ENCODE results near the gene TRIM59. TPM values are rescaled to one million over a fixed set of nuclear protein-coding genes. Genes with fewer than 3 reads are reported as not detected.

The TRIM59 gene
- total RNA-seq, 1 experiment from 2014 or later, result 20.8 TPM

DNA sequence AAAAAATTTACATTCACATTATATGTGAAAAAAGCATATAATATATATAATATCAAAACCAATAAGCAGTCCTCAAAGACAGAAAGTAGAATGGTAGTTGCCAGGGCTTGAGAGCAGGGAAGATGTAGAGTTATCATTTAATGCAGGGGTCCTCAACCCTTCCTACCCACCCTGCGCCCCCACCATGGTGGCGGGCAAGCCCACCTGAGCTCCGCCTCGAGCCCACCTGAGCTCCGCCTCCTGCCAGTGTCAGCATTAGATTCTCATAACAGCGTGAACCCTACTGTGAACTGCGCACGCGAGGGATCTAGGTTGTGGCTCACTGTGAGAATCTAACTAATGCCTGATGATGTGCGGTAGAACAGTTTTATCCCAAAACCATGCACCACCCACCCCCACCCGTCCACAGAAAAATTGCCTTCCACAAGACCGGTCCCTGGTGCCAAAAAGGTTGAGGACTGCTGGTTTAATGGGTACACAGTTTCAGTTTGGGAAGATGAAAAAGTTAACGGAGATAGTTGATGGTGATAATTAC, 3.0 kb downstream of the TRIM59 start:
- intact Hi-C loops (cut with micrococcal nuclease; ENCODE audit: unreplicated experiment), result loop anchor here (5.0 to 10.0 kb wide), 2 partner anchors 44 to 498 kb away; no protein-coding TSS in a partner anchor
- CTCF ChIA-PET, result no interaction called here
- Mint-ChIP-seq H3K27me3 (ENCODE audit: unreplicated experiment) (no peaks in the 10 kb centered on the region), H3K9me3 (ENCODE audit: low read depth, unreplicated experiment) (peaks cover 2% of the 10 kb centered on the region), H3K4me1 (ENCODE audit: low read depth, unreplicated experiment) (peaks cover 45% of the 10 kb centered on the region), H3K4me3 (ENCODE audit: low read depth, unreplicated experiment) (no peak overlapping the region), H3K27ac (ENCODE audit: unreplicated experiment) (no peak overlapping the region), H3K36me3 (ENCODE audit: insufficient read depth, unreplicated experiment) (peaks cover 44% of the 10 kb centered on the region)
- no peak for DNase-seq
- TF ChIP-seq, protein P1, sequence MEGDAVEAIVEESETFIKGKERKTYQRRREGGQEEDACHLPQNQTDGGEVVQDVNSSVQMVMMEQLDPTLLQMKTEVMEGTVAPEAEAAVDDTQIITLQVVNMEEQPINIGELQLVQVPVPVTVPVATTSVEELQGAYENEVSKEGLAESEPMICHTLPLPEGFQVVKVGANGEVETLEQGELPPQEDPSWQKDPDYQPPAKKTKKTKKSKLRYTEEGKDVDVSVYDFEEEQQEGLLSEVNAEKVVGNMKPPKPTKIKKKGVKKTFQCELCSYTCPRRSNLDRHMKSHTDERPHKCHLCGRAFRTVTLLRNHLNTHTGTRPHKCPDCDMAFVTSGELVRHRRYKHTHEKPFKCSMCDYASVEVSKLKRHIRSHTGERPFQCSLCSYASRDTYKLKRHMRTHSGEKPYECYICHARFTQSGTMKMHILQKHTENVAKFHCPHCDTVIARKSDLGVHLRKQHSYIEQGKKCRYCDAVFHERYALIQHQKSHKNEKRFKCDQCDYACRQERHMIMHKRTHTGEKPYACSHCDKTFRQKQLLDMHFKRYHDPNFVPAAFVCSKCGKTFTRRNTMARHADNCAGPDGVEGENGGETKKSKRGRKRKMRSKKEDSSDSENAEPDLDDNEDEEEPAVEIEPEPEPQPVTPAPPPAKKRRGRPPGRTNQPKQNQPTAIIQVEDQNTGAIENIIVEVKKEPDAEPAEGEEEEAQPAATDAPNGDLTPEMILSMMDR (IDR thresholded peaks at IDR 0.05; ENCODE audit: unreplicated experiment), result no peak
- BruUV-seq (replicated peaks), result no TSS peak

DNA sequence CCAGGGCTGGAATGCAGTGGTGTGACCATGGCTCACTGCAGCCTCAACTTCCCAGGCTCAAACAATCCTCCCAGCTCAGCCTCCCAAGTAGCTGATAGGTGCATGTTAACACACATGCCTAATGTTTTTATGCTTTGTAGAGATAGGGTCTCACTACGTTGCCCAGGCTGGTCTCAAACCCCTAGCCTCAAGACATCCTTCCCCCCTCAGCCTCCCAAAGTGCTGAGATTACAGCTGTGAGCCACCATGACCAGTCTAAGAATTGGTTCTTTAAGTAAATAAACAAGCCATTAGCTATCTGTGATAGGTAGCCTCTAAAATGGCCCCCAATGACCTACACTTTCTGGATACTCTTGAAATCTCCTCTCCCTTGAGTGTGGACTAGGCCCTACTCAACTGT, 3.7 kb downstream of the TRIM59 start:
- Mint-ChIP-seq H3K4me3 (ENCODE audit: low read depth, unreplicated experiment) (no peak overlapping the region), H3K36me3 (ENCODE audit: insufficient read depth, unreplicated experiment) (peaks cover 47% of the 10 kb centered on the region), H3K9me3 (ENCODE audit: low read depth, unreplicated experiment) (peaks cover 2% of the 10 kb centered on the region), H3K27me3 (ENCODE audit: unreplicated experiment) (no peaks in the 10 kb centered on the region), H3K4me1 (ENCODE audit: low read depth, unreplicated experiment) (peaks cover 44% of the 10 kb centered on the region), H3K27ac (ENCODE audit: unreplicated experiment) (no peak overlapping the region)
- TF ChIP-seq, protein P1 (IDR thresholded peaks at IDR 0.05; ENCODE audit: unreplicated experiment), result no peak
- DNase-seq, result no peak
- intact Hi-C loops (cut with micrococcal nuclease; ENCODE audit: unreplicated experiment), result loop anchor here (5.0 to 10.0 kb wide), 2 partner anchors 44 to 499 kb away; no protein-coding TSS in a partner anchor
- CTCF ChIA-PET, result interaction anchor here (0.7 kb wide), 1 partner anchor 47 kb away, joined by 5 read pairs; no protein-coding TSS in a partner anchor
- no TSS peak for BruUV-seq (replicated peaks)

DNA sequence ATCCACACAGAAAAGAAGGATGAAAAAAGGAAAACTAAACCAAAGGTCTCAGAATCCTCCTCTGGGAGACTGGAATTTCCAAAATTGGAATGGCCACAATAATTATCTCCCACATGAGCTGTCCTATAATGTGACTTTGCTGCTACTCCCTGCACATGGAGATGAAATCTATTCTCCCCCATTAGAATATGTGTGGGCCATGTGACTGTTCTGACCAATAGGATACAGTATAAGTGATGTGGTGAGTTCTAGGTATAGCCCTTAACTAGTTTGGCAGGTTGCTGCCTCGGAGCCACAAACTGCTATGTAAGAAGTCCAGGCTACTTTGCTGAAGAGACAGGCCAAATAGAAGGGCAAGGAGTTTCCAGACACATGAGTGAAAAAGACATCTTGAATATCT, 5.2 kb downstream of the TRIM59 start:
- Mint-ChIP-seq H3K27ac (ENCODE audit: unreplicated experiment) (peak overlapping the region; percentile 56), H3K4me3 (ENCODE audit: low read depth, unreplicated experiment) (no peak overlapping the region), H3K27me3 (ENCODE audit: unreplicated experiment) (no peaks in the 10 kb centered on the region), H3K4me1 (ENCODE audit: low read depth, unreplicated experiment) (peaks cover 29% of the 10 kb centered on the region), H3K9me3 (ENCODE audit: low read depth, unreplicated experiment) (no peaks in the 10 kb centered on the region), H3K36me3 (ENCODE audit: insufficient read depth, unreplicated experiment) (peaks cover 39% of the 10 kb centered on the region)
- CTCF ChIA-PET, result no interaction called here
- no TSS peak for BruUV-seq (replicated peaks)
- intact Hi-C loops (cut with micrococcal nuclease; ENCODE audit: unreplicated experiment), result loop anchor here (10.0 kb wide), 1 partner anchor 500 kb away; no protein-coding TSS in a partner anchor
- TF ChIP-seq, protein P1 (IDR thresholded peaks at IDR 0.05; ENCODE audit: unreplicated experiment), result no peak
- peak; percentile 30 for DNase-seq

DNA sequence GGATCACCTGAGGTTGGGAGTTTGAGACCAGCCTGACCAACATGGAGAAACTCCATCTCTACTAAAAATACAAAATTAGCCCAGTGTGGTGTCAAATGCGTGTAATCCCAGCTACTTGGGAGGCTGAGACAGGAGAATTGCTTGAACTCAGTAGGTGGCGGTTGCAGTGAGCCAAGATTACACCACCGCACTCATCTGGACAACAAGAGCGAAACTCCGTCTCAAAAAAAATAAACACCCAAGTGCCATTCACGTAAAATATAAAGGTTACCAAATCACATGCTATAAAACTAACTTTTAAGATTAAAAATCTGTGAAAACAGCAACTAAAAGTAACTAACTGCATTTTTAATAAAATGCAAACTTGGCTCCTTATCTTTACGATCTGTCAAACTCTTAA, 8.9 kb downstream of the TRIM59 start:
- CTCF ChIA-PET, result interaction anchor here (1.3 kb wide), 1 partner anchor 9 kb away, joined by 3 read pairs; the partner anchor contains the start of gene TRIM59
- Mint-ChIP-seq H3K27ac (ENCODE audit: unreplicated experiment) (no peak overlapping the region), H3K36me3 (ENCODE audit: insufficient read depth, unreplicated experiment) (peaks cover 61% of the 10 kb centered on the region), H3K9me3 (ENCODE audit: low read depth, unreplicated experiment) (no peaks in the 10 kb centered on the region), H3K4me1 (ENCODE audit: low read depth, unreplicated experiment) (peaks cover 8% of the 10 kb centered on the region), H3K27me3 (ENCODE audit: unreplicated experiment) (no peaks in the 10 kb centered on the region), H3K4me3 (ENCODE audit: low read depth, unreplicated experiment) (no peak overlapping the region)
- BruUV-seq (replicated peaks), result no TSS peak
- TF ChIP-seq, protein P1 (IDR thresholded peaks at IDR 0.05; ENCODE audit: unreplicated experiment), result no peak
- no peak for DNase-seq
- intact Hi-C loops (cut with micrococcal nuclease; ENCODE audit: unreplicated experiment), result loop anchor here (10.0 kb wide), 1 partner anchor 504 kb away; no protein-coding TSS in a partner anchor

All from Calu3 (cell line).